Esophagus squamous epithelium (tissue), 5 donors: ENCODE results near the gene TFAP2E. TPM values are rescaled to one million over a fixed set of nuclear protein-coding genes. Genes with fewer than 3 reads are reported as not detected.

Experiments
- DNase-seq: peaks from one replicate; lab custom pipeline; 2025; lab: John Stamatoyannopoulos, UW
- H3K27ac ChIP-seq, 4 donors: fragments of 200-600 bp; sonication (generic); one replicate each; pipeline ENCODE4 v1.5.1; 2016 to 2019; ENCODE audit warnings: mild to moderate bottlenecking in 1 of 4
- H3K27me3 ChIP-seq, 4 donors: fragments of 200-600 bp; sonication (generic); 1 replicate in 3 of 4; 2 replicates in 1 of 4; pipeline versions ENCODE4 v1.5.1 to v1.6.0; 2017 to 2021; ENCODE audit warnings: antibody characterized with exemption in 1 of 4
- H3K36me3 ChIP-seq, 3 donors: fragments of 200-600 bp; sonication (generic); one replicate each; pipeline ENCODE4 v1.5.1; 2016 to 2019
- H3K4me1 ChIP-seq, 3 donors: fragments of 200-600 bp; sonication (generic); one replicate each; pipeline ENCODE4 v1.5.1; 2017 to 2019
- H3K4me3 ChIP-seq, 4 donors: fragments of 200-600 bp; sonication (generic); 1 replicate in 3 of 4; 2 replicates in 1 of 4; pipeline ENCODE4 v1.5.1; 2016 to 2019; ENCODE audit warnings: mild to moderate bottlenecking in 2 of 4, moderate library complexity in 1 of 4
- H3K9me3 ChIP-seq, 3 donors: fragments of 200-600 bp; sonication (generic); one replicate each; pipeline ENCODE4 v1.5.1; 2016 to 2019
- POLR2A ChIP-seq, 4 donors: fragments of 450-650 bp; IDR thresholded peaks; one replicate each; pipeline ENCODE4 v1.6.1; 2017; ENCODE audit warnings: antibody characterized with exemption in 4 of 4, mild to moderate bottlenecking in 4 of 4, moderate library complexity in 3 of 4
- WGBS, 2 donors: methylation state at CpG; one replicate each; pipeline ENCODE4 v1.1.5; 2018; 5-methylcytosine and 5-hydroxymethylcytosine counted together
- intact Hi-C: fragments of 100-400 bp; cut with DNase I; formaldehyde crosslinking; loops from one replicate; pipeline ENCODE4 v1.15.0; 2022
- total RNA-seq, 4 donors: library from RNA; depleted of rRNA; stranded (reverse); fragments of >200 nt; gene quantifications; one replicate each; pipeline ENCODE4 v1.1.0, GENCODE V29; 2016
- TF ChIP-seq, protein P1 (sequence below), 6 experiments: fragments of 450-650 bp in 4 of 6; fragments of 200-600 bp in 2 of 6; sonication (generic) in 2 of 6; IDR thresholded peaks; one replicate each; pipeline ENCODE4 v1.5.1; 2016 to 2019; ENCODE audit warnings: antibody characterized with exemption in 6 of 6, mild to moderate bottlenecking in 4 of 6, moderate library complexity in 4 of 6
- donor health status: DM: yes; HTN: yes; CAD: no.

TFAP2E gene
- total RNA-seq, 4 donors from 2014 or later, result 0.26 to 1.1 (median 0.38) TPM; not detected in 1

DNA sequence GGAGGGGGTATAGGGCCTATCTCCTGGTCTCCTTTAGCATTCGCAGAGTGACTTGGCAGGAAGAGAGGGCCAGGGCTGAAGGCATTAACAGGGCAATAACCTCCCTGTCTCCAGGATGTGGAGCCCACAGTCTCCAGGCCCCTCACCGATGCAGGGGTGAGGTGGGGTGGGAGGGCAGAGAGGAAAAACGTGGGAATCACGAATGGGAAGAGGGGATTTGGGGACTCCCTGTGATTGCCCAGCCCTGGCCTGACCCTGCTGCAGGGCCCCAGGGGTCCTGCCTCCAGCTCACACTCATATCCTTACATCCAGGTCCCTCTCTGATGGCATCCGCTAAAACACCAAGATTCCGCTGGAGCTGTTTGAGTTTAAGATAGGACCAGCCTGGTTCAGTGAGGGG lies 14.6 kb downstream of the TFAP2E start:
- peaks cover 0 to 12% (median 0%) of the 10 kb centered on the region in 3 donors for H3K36me3 ChIP-seq
- no peak for DNase-seq
- H3K9me3 ChIP-seq, result no peaks in the 10 kb centered on the region
- TF ChIP-seq, protein P1, sequence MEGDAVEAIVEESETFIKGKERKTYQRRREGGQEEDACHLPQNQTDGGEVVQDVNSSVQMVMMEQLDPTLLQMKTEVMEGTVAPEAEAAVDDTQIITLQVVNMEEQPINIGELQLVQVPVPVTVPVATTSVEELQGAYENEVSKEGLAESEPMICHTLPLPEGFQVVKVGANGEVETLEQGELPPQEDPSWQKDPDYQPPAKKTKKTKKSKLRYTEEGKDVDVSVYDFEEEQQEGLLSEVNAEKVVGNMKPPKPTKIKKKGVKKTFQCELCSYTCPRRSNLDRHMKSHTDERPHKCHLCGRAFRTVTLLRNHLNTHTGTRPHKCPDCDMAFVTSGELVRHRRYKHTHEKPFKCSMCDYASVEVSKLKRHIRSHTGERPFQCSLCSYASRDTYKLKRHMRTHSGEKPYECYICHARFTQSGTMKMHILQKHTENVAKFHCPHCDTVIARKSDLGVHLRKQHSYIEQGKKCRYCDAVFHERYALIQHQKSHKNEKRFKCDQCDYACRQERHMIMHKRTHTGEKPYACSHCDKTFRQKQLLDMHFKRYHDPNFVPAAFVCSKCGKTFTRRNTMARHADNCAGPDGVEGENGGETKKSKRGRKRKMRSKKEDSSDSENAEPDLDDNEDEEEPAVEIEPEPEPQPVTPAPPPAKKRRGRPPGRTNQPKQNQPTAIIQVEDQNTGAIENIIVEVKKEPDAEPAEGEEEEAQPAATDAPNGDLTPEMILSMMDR (IDR thresholded peaks at IDR 0.05), result no peak
- no peak for TF ChIP-seq POLR2A (IDR thresholded peaks at IDR 0.05)
- no peaks in the 10 kb centered on the region for H3K4me1 ChIP-seq
- 81 to 90% methylated on average over 2 to 4 of the region's 6 CpGs for WGBS, 2 donors
- no peak overlapping the region for H3K4me3 ChIP-seq
- intact Hi-C loops, result no loop called here
- H3K27ac ChIP-seq, result no peak overlapping the region
- H3K27me3 ChIP-seq, result no peaks in the 10 kb centered on the region

DNA sequence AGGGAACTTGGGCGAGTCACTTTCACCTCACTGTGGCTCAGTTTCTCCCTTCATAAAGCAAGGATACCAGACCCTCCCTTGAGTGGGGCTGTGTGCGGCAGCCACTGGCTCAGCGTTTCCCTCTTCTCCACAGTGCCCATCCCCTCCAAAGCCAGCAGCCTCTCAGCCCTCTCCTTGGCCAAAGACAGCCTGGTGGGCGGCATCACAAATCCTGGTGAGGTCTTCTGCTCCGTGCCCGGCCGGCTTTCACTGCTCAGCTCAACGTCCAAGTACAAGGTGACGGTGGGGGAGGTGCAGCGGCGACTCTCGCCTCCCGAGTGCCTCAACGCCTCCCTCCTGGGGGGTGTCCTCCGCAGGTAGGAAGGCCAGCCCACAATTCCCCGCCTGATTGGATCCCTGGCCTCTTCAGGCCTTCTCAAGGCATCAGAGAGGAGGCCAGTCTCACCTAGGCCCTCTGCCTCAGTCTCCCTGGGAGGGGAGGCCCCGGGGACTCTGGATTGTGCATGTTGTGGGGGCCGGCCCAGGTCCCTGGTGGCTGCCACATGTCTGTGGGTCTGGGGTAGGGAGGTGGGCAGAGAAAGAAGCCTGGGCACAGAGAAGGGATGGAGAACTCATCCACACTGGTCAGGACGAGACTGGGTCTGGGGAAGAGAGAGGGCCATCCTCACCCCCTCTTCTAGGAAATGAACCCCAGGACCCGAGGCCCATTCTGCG lies 15.2 kb downstream of the TFAP2E start:
- Histone ChIP-seq H3K27ac (no peak overlapping the region), H3K36me3 (peaks cover 0 to 12% (median 0%) of the 10 kb centered on the region in 3 donors), H3K4me1 (peaks cover 0 to 3% (median 0%) of the 10 kb centered on the region in 3 donors), H3K9me3 (no peaks in the 10 kb centered on the region), H3K4me3 (no peak overlapping the region), H3K27me3 (no peaks in the 10 kb centered on the region)
- WGBS, 2 donors, result 78 to 93% methylated on average over 5 of the region's 21 CpGs
- no peak for DNase-seq
- no peak for TF ChIP-seq POLR2A (IDR thresholded peaks at IDR 0.05)
- TF ChIP-seq, protein P1 (IDR thresholded peaks at IDR 0.05), result no peak
- intact Hi-C loops, result no loop called here

DNA sequence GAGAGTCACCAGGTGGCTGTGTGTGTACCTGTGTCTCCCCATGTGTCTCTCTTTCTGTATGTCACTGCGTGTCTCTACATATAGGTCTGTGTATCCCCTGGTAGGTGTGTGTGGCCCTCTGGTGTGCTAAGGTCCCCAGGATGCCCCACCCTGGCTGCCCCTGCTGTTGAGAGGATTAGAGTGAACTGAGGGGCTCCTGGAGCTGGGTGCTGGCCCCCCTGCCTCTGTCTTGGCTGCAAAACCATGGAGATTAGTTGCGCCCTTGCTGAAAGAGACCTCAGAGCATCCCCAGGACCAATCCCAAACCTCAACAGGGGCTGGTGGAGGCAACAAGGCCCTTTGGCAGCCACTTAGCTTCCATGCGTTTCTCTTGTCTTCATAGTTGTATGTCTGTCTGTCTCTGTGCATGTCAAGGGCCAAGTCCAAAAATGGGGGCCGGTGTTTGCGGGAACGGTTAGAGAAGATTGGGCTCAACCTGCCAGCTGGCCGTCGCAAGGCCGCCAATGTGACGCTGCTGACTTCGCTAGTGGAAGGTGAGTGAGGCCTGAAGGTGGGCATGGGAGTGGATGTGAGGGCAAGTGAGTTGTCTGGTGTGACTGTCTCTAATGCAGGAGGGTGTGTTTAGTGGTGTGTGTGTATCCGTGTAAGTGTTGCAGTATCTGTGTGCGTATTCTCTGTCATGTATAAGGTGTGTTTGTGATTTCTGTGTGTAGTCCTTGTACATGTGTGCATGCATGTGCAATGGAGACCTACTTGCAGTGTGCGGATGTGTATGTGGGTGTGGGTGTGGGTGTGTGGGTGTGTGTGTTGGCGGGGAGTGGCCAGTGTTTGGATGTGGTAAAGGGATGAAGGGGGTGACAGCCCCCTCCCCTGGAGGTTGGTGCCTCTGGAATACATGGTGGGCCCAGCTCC lies 16.7 kb downstream of the TFAP2E start:
- Histone ChIP-seq H3K27me3 (no peaks in the 10 kb centered on the region), H3K4me3 (no peak overlapping the region), H3K27ac (no peak overlapping the region), H3K9me3 (no peaks in the 10 kb centered on the region), H3K36me3 (peaks cover 0 to 12% (median 0%) of the 10 kb centered on the region in 3 donors), H3K4me1 (peaks cover 0 to 6% (median 0%) of the 10 kb centered on the region in 3 donors)
- TF ChIP-seq, protein P1 (IDR thresholded peaks at IDR 0.05), result no peak
- no peak for TF ChIP-seq POLR2A (IDR thresholded peaks at IDR 0.05)
- 95 to 97% methylated on average over 8 to 13 of the region's 15 CpGs for WGBS, 2 donors
- no peak for DNase-seq
- intact Hi-C loops, result no loop called here

DNA sequence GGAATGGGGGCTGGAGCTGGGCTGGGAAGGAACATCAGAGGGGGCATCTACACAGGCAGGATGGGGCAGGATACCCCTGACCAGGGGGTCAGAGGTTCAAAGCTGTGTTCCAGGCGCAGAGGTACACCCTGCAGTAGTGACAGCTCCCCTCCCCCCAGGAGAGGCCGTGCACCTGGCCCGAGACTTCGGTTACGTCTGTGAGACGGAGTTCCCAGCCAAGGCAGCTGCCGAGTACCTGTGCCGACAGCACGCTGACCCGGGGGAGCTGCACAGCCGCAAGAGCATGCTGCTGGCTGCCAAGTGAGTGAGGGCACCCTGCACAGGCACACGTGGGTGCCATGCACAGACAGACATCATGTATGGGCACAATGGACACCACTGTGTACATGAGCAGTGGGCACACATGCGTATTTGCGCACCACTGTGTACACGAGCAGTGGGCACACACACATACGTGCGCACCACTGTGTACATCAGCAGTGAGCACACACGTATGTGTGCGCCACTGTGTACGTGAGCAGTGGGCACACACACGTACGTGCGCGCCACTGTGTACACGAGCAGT lies 17.4 kb downstream of the TFAP2E start:
- Histone ChIP-seq H3K36me3 (peaks cover 0 to 12% (median 0%) of the 10 kb centered on the region in 3 donors), H3K4me3 (no peak overlapping the region), H3K4me1 (peaks cover 0 to 6% (median 0%) of the 10 kb centered on the region in 3 donors), H3K9me3 (no peaks in the 10 kb centered on the region), H3K27ac (no peak overlapping the region), H3K27me3 (no peaks in the 10 kb centered on the region)
- 96 to 98% methylated on average over 11 to 13 of the region's 25 CpGs for WGBS, 2 donors
- intact Hi-C loops, result no loop called here
- no peak for DNase-seq
- no peak for TF ChIP-seq POLR2A (IDR thresholded peaks at IDR 0.05)

DNA sequence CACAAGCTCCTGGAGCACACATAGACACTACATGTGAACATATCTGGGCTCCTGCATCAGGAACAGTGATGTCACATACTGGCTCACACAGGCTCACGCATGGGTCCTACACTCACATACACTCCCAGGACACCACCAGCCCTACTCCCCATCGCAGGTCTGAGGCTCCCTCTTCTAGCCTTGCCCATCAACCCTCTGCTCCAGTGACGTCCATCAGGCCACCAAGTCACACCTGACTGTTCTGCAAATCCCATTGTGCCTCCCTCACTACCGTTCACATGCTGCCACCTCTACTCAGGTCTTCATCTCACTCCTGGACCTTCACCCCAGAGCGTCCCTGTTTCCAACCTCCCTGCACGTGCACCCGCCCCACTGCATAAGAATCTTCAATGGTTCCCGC lies 18.1 kb downstream of the TFAP2E start:
- Histone ChIP-seq H3K4me1 (peaks cover 0 to 6% (median 0%) of the 10 kb centered on the region in 3 donors), H3K27ac (no peak overlapping the region), H3K36me3 (peaks cover 0 to 12% (median 0%) of the 10 kb centered on the region in 3 donors), H3K27me3 (no peaks in the 10 kb centered on the region), H3K4me3 (no peak overlapping the region), H3K9me3 (no peaks in the 10 kb centered on the region)
- intact Hi-C loops, result no loop called here
- TF ChIP-seq, protein P1 (IDR thresholded peaks at IDR 0.05), result no peak
- TF ChIP-seq POLR2A (IDR thresholded peaks at IDR 0.05), result no peak
- no peak for DNase-seq
- WGBS, 2 donors, result 93 to 95% methylated on average over 7 to 8 of the region's 8 CpGs
